H9 (cell line): Measurements from ENCODE around the gene CFAP298. TPM values are rescaled to one million over a fixed set of nuclear protein-coding genes. Genes with fewer than 3 reads are reported as not detected.

Source experiments
- DNase-seq: peaks from one replicate; pipeline ENCODE4 v3.0.0-alpha.2; 2017
- H2AFZ ChIP-seq: one replicate; pipeline ENCODE4 v1.6.1; 2013; ENCODE audit warnings: mild to moderate bottlenecking, low read length, control low read depth, moderate library complexity
- H2AK5ac ChIP-seq: 2 replicates; pipeline ENCODE4 v1.6.1; 2013; ENCODE audit warnings: low read length, control low read depth, mixed read lengths; ENCODE audit not compliant: insufficient read length
- H2BK120ac ChIP-seq: one replicate; pipeline ENCODE4 v1.6.1; 2013; ENCODE audit warnings: low read depth, mild to moderate bottlenecking, low read length, control low read depth, inconsistent platforms; ENCODE audit not compliant: poor library complexity, severe bottlenecking
- H2BK12ac ChIP-seq: 2 replicates; pipeline ENCODE4 v1.6.1; 2013; ENCODE audit warnings: low read length, control low read depth, mixed read lengths, low read depth; ENCODE audit not compliant: insufficient read length
- H2BK15ac ChIP-seq: 2 replicates; pipeline ENCODE4 v1.6.1; 2013; ENCODE audit warnings: low read depth, low read length, control low read depth
- H2BK20ac ChIP-seq: one replicate; pipeline ENCODE4 v1.6.1; 2013; ENCODE audit warnings: low read depth, mild to moderate bottlenecking, low read length, control low read depth, inconsistent platforms; ENCODE audit not compliant: poor library complexity, severe bottlenecking
- H2BK5ac ChIP-seq: 2 replicates; pipeline ENCODE4 v1.6.1; 2013; ENCODE audit warnings: low read length, control low read depth, mixed read lengths; ENCODE audit not compliant: insufficient read length
- H3K14ac ChIP-seq: 2 replicates; pipeline ENCODE4 v1.6.1; 2013; ENCODE audit warnings: low read length, control low read depth; ENCODE audit not compliant: insufficient read depth
- H3K18ac ChIP-seq: 2 replicates; pipeline ENCODE4 v1.6.1; 2013; ENCODE audit warnings: low read depth, mild to moderate bottlenecking, mixed read lengths, low read length, control low read depth; ENCODE audit not compliant: insufficient read length
- H3K23ac ChIP-seq: 2 replicates; pipeline ENCODE4 v1.6.1; 2013; ENCODE audit warnings: low read length, control low read depth, mixed read lengths, low read depth; ENCODE audit not compliant: insufficient read length
- H3K23me2 ChIP-seq: 2 replicates; pipeline ENCODE4 v1.6.1; 2013; ENCODE audit warnings: low read depth, mild to moderate bottlenecking, mixed read lengths, low read length, control low read depth; ENCODE audit not compliant: insufficient read length, poor library complexity, severe bottlenecking
- H3K27ac ChIP-seq: 2 replicates; pipeline ENCODE4 v1.5.1; 2013; ENCODE audit warnings: low read length, control low read depth, mixed read lengths, low read depth; ENCODE audit not compliant: insufficient read length
- H3K27me3 ChIP-seq: 2 replicates; pipeline ENCODE4 v1.6.1; 2013; ENCODE audit warnings: low read length, control low read depth, inconsistent platforms; ENCODE audit not compliant: insufficient read depth
- H3K4ac ChIP-seq: 2 replicates; pipeline ENCODE4 v1.6.1; 2013; ENCODE audit warnings: low read depth, mild to moderate bottlenecking, control low read depth, inconsistent platforms, low read length, moderate library complexity
- H3K4me1 ChIP-seq: 2 replicates; pipeline ENCODE4 v1.6.1; 2013; ENCODE audit warnings: low read length, control low read depth, inconsistent platforms; ENCODE audit not compliant: insufficient read depth
- H3K4me2 ChIP-seq: 2 replicates; pipeline ENCODE4 v1.6.1; 2013; ENCODE audit warnings: low read length, control low read depth, mixed read lengths; ENCODE audit not compliant: insufficient read length, insufficient read depth
- H3K56ac ChIP-seq: 2 replicates; pipeline ENCODE4 v1.6.1; 2013; ENCODE audit warnings: low read depth, mild to moderate bottlenecking, mixed read lengths, low read length, control low read depth; ENCODE audit not compliant: insufficient read length
- H3K79me1 ChIP-seq: 2 replicates; pipeline ENCODE4 v1.6.1; 2013; ENCODE audit warnings: low read depth, mild to moderate bottlenecking, moderate library complexity, low read length, control low read depth, inconsistent platforms; ENCODE audit not compliant: insufficient read depth, poor library complexity, severe bottlenecking
- H3K79me2 ChIP-seq: 2 replicates; pipeline ENCODE4 v1.6.1; 2013; ENCODE audit warnings: low read length, control low read depth, inconsistent platforms; ENCODE audit not compliant: insufficient read depth
- H3K9ac ChIP-seq: 2 replicates; pipeline ENCODE4 v1.6.1; 2013; ENCODE audit warnings: low read length, control low read depth, mixed read lengths; ENCODE audit not compliant: insufficient read length; ENCODE audit errors: extremely low read depth
- H3K9me3 ChIP-seq: one replicate; pipeline ENCODE4 v1.6.1; 2013; ENCODE audit warnings: low read depth, low read length, inconsistent platforms; ENCODE audit not compliant: control insufficient read depth
- H3T11ph ChIP-seq: one replicate; pipeline ENCODE4 v1.6.1; 2013; ENCODE audit warnings: mild to moderate bottlenecking, low read length, control low read depth, inconsistent platforms
- H4K20me1 ChIP-seq: one replicate; pipeline ENCODE4 v1.6.1; 2013; ENCODE audit not compliant: control insufficient read depth, insufficient read length, insufficient read depth
- H4K5ac ChIP-seq: 2 replicates; pipeline ENCODE4 v1.6.1; 2013; ENCODE audit warnings: low read depth, mild to moderate bottlenecking, mixed read lengths, low read length, control low read depth; ENCODE audit not compliant: insufficient read length
- H4K8ac ChIP-seq: replicated peaks from 2 replicates; pipeline ENCODE4 v1.6.1; 2013; ENCODE audit warnings: low read length, control low read depth, mixed read lengths, low read depth; ENCODE audit not compliant: insufficient read length
- H4K91ac ChIP-seq: 2 replicates; pipeline ENCODE4 v1.6.1; 2013; ENCODE audit warnings: low read depth, mild to moderate bottlenecking, moderate library complexity, mixed read lengths, low read length, control low read depth; ENCODE audit not compliant: insufficient read length
- H3K27ac Mint-ChIP-seq, 3 experiments: 2 replicates in 2 of 3; 3 replicates in 1 of 3; pipeline ENCODE4 v1.8.0; 2020 to 2021; ENCODE audit warnings: mixed read lengths in 3 of 3, mild to moderate bottlenecking in 1 of 3, moderate library complexity in 1 of 3
- H3K27me3 Mint-ChIP-seq: 2 replicates; pipeline ENCODE4 v1.8.0; 2021; ENCODE audit warnings: low read depth, mild to moderate bottlenecking, moderate library complexity, mixed read lengths
- H3K36me3 Mint-ChIP-seq, 3 experiments: 2 replicates in 2 of 3; 3 replicates in 1 of 3; pipeline ENCODE4 v1.8.0; 2020 to 2021; ENCODE audit warnings: low read depth in 3 of 3, mixed read lengths in 3 of 3; ENCODE audit not compliant: insufficient read depth in 1 of 3
- H3K4me1 Mint-ChIP-seq, 2 experiments: 2 replicates each; pipeline ENCODE4 v1.8.0; 2020; ENCODE audit warnings: mixed read lengths in 2 of 2
- H3K4me3 Mint-ChIP-seq, 2 experiments: 2 replicates in 1 of 2; 3 replicates in 1 of 2; pipeline ENCODE4 v1.8.0; 2020 to 2021; ENCODE audit warnings: mild to moderate bottlenecking in 2 of 2, mixed read lengths in 2 of 2, moderate library complexity in 1 of 2
- H3K9me3 Mint-ChIP-seq, 2 experiments: 2 replicates in 1 of 2; 3 replicates in 1 of 2; pipeline ENCODE4 v1.8.0; 2020; ENCODE audit warnings: mild to moderate bottlenecking in 2 of 2, mixed read lengths in 2 of 2, moderate library complexity in 1 of 2
- CTCF ChIP-seq: fragments of 200-600 bp; sonication (generic); conservative IDR thresholded peaks from 3 replicates; pipeline ENCODE4 v1.8.0; 2021; ENCODE audit warnings: antibody characterized with exemption, mild to moderate bottlenecking
- WGBS: extraction: QIAGEN DNeasy Blood & Tissue Kit; methylation state at CpG from one replicate; pipeline ENCODE4 v1.1.7; 2013; ENCODE audit warnings: missing lambda C conversion rate, low lambda C conversion rate, mixed read lengths; ENCODE audit not compliant: insufficient read length; ENCODE audit errors: extremely low coverage; 5-methylcytosine and 5-hydroxymethylcytosine counted together
- total RNA-seq: library from RNA; stranded (reverse); gene quantifications from 2 replicates; pipeline ENCODE4 v1.2.1, GENCODE V29; 2021

CFAP298 gene
- total RNA-seq, 1 experiment from 2014 or later: 81.8 TPM

GRCh38 chr21:32570456-32570855 lies 41.7 kb downstream of the CFAP298 start:
- Histone ChIP-seq H3K9me3 (no peaks in the 10 kb centered on the region), H3K9ac (no peak overlapping the region), H3K79me1 (no peaks in the 10 kb centered on the region), H3K27ac (no peak overlapping the region), H3T11ph (no peak overlapping the region), H2AFZ (no peak overlapping the region), H4K20me1 (no peaks in the 10 kb centered on the region), H3K18ac (no peak overlapping the region), H3K14ac (no peak overlapping the region), H2BK15ac (no peak overlapping the region), H3K4ac (no peak overlapping the region), H3K79me2 (no peaks in the 10 kb centered on the region), H3K56ac (no peak overlapping the region), H4K91ac (no peak overlapping the region), H2BK20ac (no peak overlapping the region), H3K23me2 (peaks cover 3% of the 10 kb centered on the region), H3K4me2 (no peak overlapping the region), H2BK12ac (no peak overlapping the region), H3K27me3 (no peaks in the 10 kb centered on the region), H3K4me1 (no peaks in the 10 kb centered on the region; the same call in 1 of the 2 replicates), H2BK120ac (no peak overlapping the region), H4K8ac (no peak overlapping the region), H4K5ac (no peak overlapping the region), H2BK5ac (no peak overlapping the region), H3K23ac (no peak overlapping the region), H2AK5ac (no peak overlapping the region)
- Mint-ChIP-seq H3K4me3 (no peak overlapping the region), H3K27ac (no peak overlapping the region), H3K36me3 (peaks cover 11 to 20% (median 19%) of the 10 kb centered on the region in 3 experiments), H3K9me3 (peaks cover 9 to 13% of the 10 kb centered on the region in 2 experiments), H3K4me1 (peaks cover 24 to 45% of the 10 kb centered on the region in 2 experiments), H3K27me3 (peaks cover 3% of the 10 kb centered on the region)
- no peak for TF ChIP-seq CTCF
- no peak for DNase-seq
- WGBS: no CpG with 5 or more reads among the region's 3 CpGs
